Fibroblast of mammary gland (primary cell): ENCODE measurements around the gene MAN1A1.
A peak's percentile ranks its signal among the peaks of the same experiment; 100 is the strongest.

Experiments
- DNase-seq: peaks from one replicate; pipeline ENCODE4 v3.0.0-alpha.2; 2010; ENCODE audit warnings: low read depth
- H3K4me3 ChIP-seq: 2 replicates; pipeline ENCODE4 v1.5.1; 2011; ENCODE audit warnings: low read depth, mild to moderate bottlenecking, low read length, moderate library complexity; ENCODE audit not compliant: control insufficient read depth
- CTCF ChIP-seq: conservative IDR thresholded peaks from 2 replicates; pipeline ENCODE4 v1.5.1; 2011; ENCODE audit warnings: low read depth, low read length, inconsistent platforms; ENCODE audit not compliant: control insufficient read depth, insufficient read depth

MAN1A1 gene

DNA sequence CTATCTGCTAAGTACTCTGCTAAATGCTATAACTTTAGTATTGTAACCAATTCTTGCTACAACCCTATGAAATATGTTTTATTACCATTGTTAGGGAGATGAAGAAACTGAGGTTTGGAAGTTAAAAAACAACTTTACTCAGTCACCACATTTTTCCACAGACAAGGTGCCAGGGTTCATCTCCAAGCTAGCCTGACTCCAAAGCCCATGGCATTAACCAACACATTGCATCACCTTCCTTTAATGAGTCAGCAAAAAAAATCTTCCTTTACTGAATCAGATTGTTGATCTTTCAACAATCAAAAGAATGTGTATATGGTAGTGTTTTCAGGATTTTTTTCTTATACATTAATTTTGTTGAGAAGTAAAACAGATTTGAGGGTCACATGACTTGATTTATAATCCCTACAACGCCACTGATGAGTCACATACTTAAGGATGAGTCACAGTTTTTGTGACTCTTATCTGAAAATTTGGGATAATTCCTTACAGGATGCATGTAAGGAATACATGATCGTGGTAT lies 41.5 kb downstream of the MAN1A1 start:
- TF ChIP-seq CTCF: no peak
- H3K4me3 ChIP-seq: no peak overlapping the region
- peak; percentile 88 for DNase-seq

DNA sequence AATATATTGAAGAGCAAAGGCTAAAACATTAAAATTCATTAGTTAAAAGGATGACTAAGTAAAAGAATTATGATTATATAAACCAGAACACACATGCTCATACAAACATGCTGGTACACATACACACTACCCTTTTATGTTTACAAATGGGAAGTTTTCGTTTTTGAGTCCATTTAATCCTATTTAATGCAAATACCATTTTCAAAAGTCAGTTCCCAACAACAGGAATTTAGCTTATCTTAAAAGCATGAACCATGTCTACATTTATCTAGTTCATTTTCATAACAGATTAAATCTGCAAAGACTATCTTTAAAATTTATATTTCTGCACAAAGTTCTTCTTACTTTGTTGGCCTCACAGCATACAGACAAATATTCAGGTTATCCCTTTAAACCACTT lies 42.5 kb downstream of the MAN1A1 start:
- no peak for DNase-seq
- H3K4me3 ChIP-seq: no peak overlapping the region
- TF ChIP-seq CTCF: no peak

- no peak for DNase-seq
- TF ChIP-seq CTCF: no peak
- H3K4me3 ChIP-seq: no peak overlapping the region
These were observed 43.1 kb downstream of the MAN1A1 start for GRCh38 chr6:119306396-119306968.

GRCh38 chr6:119303164-119303887 lies 46.2 kb downstream of the MAN1A1 start:
- no peak overlapping the region for H3K4me3 ChIP-seq
- DNase-seq: no peak
- no peak for TF ChIP-seq CTCF

DNA sequence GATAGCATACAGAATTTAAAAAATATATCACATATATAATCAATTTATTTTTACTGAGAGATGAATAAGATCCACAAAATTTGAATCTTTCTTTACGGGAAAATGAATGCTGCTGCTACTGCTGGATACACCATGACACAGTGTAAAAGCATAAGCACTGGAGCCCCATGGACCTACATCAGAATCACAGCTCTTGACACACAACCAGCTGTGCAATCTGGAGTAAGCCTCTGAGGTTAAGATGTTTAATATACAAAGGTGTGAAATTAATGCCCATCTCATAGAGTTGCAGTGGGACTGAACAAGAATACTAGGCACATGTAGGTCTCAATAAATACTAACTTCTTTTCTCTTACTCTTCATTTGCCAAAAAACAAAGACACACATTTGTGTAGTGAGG lies 48.1 kb downstream of the MAN1A1 start:
- TF ChIP-seq CTCF: no peak
- H3K4me3 ChIP-seq: no peak overlapping the region
- no peak for DNase-seq

- TF ChIP-seq CTCF: no peak
- no peak overlapping the region for H3K4me3 ChIP-seq
- DNase-seq: no peak
These were observed 49.9 kb downstream of the MAN1A1 start for GRCh38 chr6:119299694-119300093.
